Smooth muscle cell (in vitro differentiated cells): ENCODE data around the gene VPREB1. TPM values are rescaled to one million over a fixed set of nuclear protein-coding genes. Genes with fewer than 3 reads are reported as not detected.

Experiments used
- DNase-seq: peaks from one replicate; lab custom pipeline; 2025; ENCODE audit not compliant: unreplicated experiment; lab: John Stamatoyannopoulos, UW
- H2AFZ ChIP-seq: fragments of 200-600 bp; sonication (generic); 2 replicates; pipeline ENCODE4 v1.6.0; 2016; ENCODE audit warnings: antibody characterized with exemption, low read depth, mild to moderate bottlenecking
- H3F3A ChIP-seq: fragments of 200-600 bp; sonication (generic); 2 replicates; pipeline ENCODE4 v1.6.0; 2017; ENCODE audit warnings: antibody characterized with exemption, low read depth
- H3K27ac ChIP-seq: fragments of 200-600 bp; sonication (generic); 2 replicates; pipeline ENCODE4 v1.5.1; 2016; ENCODE audit warnings: low read depth, mild to moderate bottlenecking
- H3K27me3 ChIP-seq: fragments of 200-600 bp; sonication (generic); 2 replicates; pipeline ENCODE4 v1.6.1; 2016; ENCODE audit warnings: low read depth, mild to moderate bottlenecking
- H3K36me3 ChIP-seq: fragments of 200-600 bp; sonication (generic); 2 replicates; pipeline ENCODE4 v1.5.1; 2016; ENCODE audit warnings: low read depth
- H3K4me1 ChIP-seq: fragments of 200-600 bp; sonication (generic); 2 replicates; pipeline ENCODE4 v1.5.1; 2016; ENCODE audit warnings: low read depth
- H3K4me2 ChIP-seq: fragments of 200-600 bp; sonication (generic); 2 replicates; pipeline ENCODE4 v1.6.0; 2016; ENCODE audit warnings: mild to moderate bottlenecking
- H3K4me3 ChIP-seq: fragments of 200-600 bp; sonication (generic); 2 replicates; pipeline ENCODE4 v1.5.1; 2016; ENCODE audit warnings: mild to moderate bottlenecking
- H3K79me2 ChIP-seq: fragments of 200-600 bp; sonication (generic); 2 replicates; pipeline ENCODE4 v1.6.0; 2016; ENCODE audit warnings: low read depth, mild to moderate bottlenecking
- H3K9ac ChIP-seq: fragments of 200-600 bp; sonication (generic); 2 replicates; pipeline ENCODE4 v1.6.0; 2016; ENCODE audit warnings: low read depth
- H3K9me3 ChIP-seq: fragments of 200-600 bp; sonication (generic); replicated peaks from 2 replicates; pipeline ENCODE4 v1.5.1; 2016; ENCODE audit warnings: low read depth
- H4K20me1 ChIP-seq: fragments of 200-600 bp; sonication (generic); 2 replicates; pipeline ENCODE4 v1.6.0; 2016; ENCODE audit warnings: low read depth
- CTCF ChIP-seq: fragments of 200-600 bp; sonication (generic); IDR thresholded peaks from 2 replicates; pipeline ENCODE4 v1.5.1; 2017; ENCODE audit warnings: borderline replicate concordance, mild to moderate bottlenecking, antibody characterized with exemption; ENCODE audit not compliant: insufficient read depth, poor library complexity, severe bottlenecking
- WGBS: methylation state at CpG from one replicate; pipeline ENCODE4 v1.1.7; 2016; ENCODE audit warnings: low lambda C conversion rate; 5-methylcytosine and 5-hydroxymethylcytosine counted together
- polyA plus RNA-seq: library from polyadenylated mRNA; unstranded; fragments of >200 nt; fragmentation: Nextera tagmentation; extraction: Ambion mirVana; gene quantifications from 2 replicates; pipeline ENCODE4 v1.2.1, GENCODE V29; 2016
- total RNA-seq: library from RNA; depleted of rRNA; stranded (reverse); fragments of >200 nt; gene quantifications from 2 replicates; pipeline ENCODE4 v1.2.3, GENCODE V29; 2014

VPREB1 gene
- total and polyA plus RNA-seq, 2 experiments from 2014 or later: not detected

DNA sequence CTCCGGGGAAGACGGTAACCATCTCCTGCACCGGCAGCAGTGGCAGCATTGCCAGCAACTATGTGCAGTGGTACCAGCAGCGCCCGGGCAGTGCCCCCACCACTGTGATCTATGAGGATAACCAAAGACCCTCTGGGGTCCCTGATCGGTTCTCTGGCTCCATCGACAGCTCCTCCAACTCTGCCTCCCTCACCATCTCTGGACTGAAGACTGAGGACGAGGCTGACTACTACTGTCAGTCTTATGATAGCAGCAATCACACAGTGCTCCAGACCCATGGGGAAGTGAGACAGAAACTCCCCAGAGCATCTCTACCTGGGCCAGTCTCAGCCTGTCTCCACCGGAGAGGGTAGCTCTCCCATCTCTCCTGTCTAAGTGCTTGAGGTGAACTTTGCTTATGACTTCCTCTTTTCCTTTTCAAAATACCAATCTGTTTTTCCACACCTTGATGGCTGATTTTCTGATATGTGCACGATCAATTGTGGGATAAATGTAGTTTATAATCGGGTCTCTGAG, 48.5 kb upstream of the VPREB1 start:
- no peak overlapping the region for H3K4me2 ChIP-seq
- no peak overlapping the region for H3K27ac ChIP-seq

DNA sequence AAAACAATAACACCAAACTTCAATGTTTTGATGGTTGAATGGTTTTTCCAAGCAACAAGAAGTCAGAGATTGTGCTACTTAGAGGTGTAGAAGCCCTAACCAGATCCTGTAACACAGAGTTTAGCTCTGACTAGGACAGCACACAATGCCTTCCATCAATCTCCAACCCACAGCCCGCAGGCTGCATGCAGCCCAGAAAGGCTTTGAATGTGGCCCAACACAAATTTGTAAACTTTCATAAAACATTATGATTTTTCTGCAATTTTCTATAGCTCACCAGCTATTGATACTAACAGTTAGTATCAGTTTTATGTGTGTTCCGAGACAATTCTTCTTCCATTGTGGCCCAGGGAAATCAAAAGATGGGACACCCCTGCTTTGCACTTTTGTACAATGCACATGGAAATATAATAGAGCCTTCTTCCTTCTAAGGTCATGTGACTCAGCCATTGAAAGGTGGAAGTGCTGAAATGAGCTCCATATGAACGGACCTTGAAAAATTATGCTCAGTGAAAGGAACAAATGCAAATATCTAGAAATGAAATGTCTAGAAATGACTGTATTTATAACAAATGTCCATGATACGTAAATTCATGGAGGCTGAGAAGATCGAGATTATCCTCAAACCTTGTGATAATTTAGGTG, 47.6 kb upstream of the VPREB1 start:
- WGBS: 61% methylated on average over 5 of the region's 5 CpGs

More for the DNA sequence above, 48.5 kb upstream of the VPREB1 start:
- no peak for TF ChIP-seq CTCF
- WGBS: 66% methylated on average over 11 of the region's 11 CpGs
- DNase-seq: no peak
- no peak overlapping the region for H3K4me3 ChIP-seq
- H4K20me1 ChIP-seq: no peaks in the 10 kb centered on the region
- no peak overlapping the region for H2AFZ ChIP-seq
- no peaks in the 10 kb centered on the region for H3K4me1 ChIP-seq
- H3K9me3 ChIP-seq: no peaks in the 10 kb centered on the region
- peaks cover 55% of the 10 kb centered on the region for H3K27me3 ChIP-seq
- no peak overlapping the region for H3K9ac ChIP-seq
- H3F3A ChIP-seq: no peaks in the 10 kb centered on the region
- H3K36me3 ChIP-seq: no peaks in the 10 kb centered on the region
- no peaks in the 10 kb centered on the region for H3K79me2 ChIP-seq

DNA sequence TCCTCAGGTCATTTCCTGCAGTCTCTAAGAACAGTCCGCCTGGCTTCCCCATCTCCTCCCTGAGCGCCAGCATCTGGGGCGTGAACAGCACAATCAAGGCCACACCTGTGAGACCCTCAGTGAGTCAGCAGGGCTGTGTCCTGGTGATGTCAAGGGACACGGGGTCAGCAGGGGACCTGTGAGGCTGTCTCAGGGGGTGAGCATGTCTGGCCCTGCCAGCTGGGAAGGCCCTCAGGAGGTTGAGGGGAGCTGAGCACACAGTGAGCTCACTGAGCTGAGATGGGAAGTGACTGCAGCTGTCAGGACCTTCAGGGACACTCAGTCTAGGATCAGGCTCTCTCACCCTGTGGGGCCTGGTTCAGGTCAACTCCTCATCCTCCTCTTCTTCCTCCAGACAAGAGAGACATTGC, 46.6 kb upstream of the VPREB1 start:
- Histone ChIP-seq H3K4me1 (no peaks in the 10 kb centered on the region), H3K4me2 (no peak overlapping the region), H3K27ac (no peak overlapping the region), H4K20me1 (no peaks in the 10 kb centered on the region), H3K27me3 (peaks cover 71% of the 10 kb centered on the region), H3K4me3 (no peak overlapping the region), H3K9me3 (no peaks in the 10 kb centered on the region), H3K36me3 (no peaks in the 10 kb centered on the region), H3F3A (no peaks in the 10 kb centered on the region), H3K79me2 (no peaks in the 10 kb centered on the region), H2AFZ (no peak overlapping the region), H3K9ac (no peak overlapping the region)
- no peak for TF ChIP-seq CTCF
- WGBS: 72% methylated on average over 4 of the region's 4 CpGs
- no peak for DNase-seq

More for the DNA sequence above, 47.6 kb upstream of the VPREB1 start:
- no peaks in the 10 kb centered on the region for H4K20me1 ChIP-seq
- H3K9ac ChIP-seq: no peak overlapping the region
- no peaks in the 10 kb centered on the region for H3K4me1 ChIP-seq
- no peak overlapping the region for H3K4me3 ChIP-seq
- peaks cover 64% of the 10 kb centered on the region for H3K27me3 ChIP-seq
- H3K4me2 ChIP-seq: no peak overlapping the region
- no peaks in the 10 kb centered on the region for H3K9me3 ChIP-seq
- no peak for DNase-seq
- no peak overlapping the region for H3K27ac ChIP-seq
- TF ChIP-seq CTCF: no peak
- H3K79me2 ChIP-seq: no peaks in the 10 kb centered on the region
- H2AFZ ChIP-seq: no peak overlapping the region
- H3F3A ChIP-seq: no peaks in the 10 kb centered on the region
- H3K36me3 ChIP-seq: no peaks in the 10 kb centered on the region

DNA sequence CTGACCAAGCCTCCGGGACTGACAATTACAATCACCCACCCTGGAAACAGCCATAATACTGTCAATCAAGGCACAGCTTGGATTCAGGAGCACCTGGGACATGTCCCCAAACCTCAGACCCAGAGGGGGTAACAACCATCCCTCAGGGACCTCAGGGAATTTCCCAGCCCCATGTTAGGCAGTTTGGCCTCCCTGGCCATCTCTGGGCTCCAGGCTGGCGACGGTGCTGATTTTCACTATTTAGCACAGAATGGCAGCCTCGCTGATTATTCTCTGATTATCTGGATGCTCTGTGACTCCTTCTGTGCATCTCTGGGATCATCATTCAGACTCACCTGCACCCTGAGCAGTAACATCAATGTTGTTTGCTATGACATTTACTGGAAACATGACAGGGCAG, 45.8 kb upstream of the VPREB1 start:
- H3K27me3 ChIP-seq: peaks cover 78% of the 10 kb centered on the region
- H3K27ac ChIP-seq: no peak overlapping the region
- no peaks in the 10 kb centered on the region for H4K20me1 ChIP-seq
- H3K79me2 ChIP-seq: no peaks in the 10 kb centered on the region
- H3K36me3 ChIP-seq: no peaks in the 10 kb centered on the region
- no peak for DNase-seq
- H3F3A ChIP-seq: no peaks in the 10 kb centered on the region
- H3K4me1 ChIP-seq: no peaks in the 10 kb centered on the region
- no peak overlapping the region for H3K9ac ChIP-seq
- 75% methylated on average over 4 of the region's 4 CpGs for WGBS
- no peaks in the 10 kb centered on the region for H3K9me3 ChIP-seq
- no peak overlapping the region for H3K4me3 ChIP-seq
- no peak overlapping the region for H2AFZ ChIP-seq
- no peak overlapping the region for H3K4me2 ChIP-seq
- no peak for TF ChIP-seq CTCF
